ENCODE data around the gene L3MBTL4. TPM values are rescaled to one million over a fixed set of nuclear protein-coding genes. Genes with fewer than 3 reads are reported as not detected.

L3MBTL4 gene
- total RNA-seq, 1 donor from 2014 or later: 0.34 TPM

DNA sequence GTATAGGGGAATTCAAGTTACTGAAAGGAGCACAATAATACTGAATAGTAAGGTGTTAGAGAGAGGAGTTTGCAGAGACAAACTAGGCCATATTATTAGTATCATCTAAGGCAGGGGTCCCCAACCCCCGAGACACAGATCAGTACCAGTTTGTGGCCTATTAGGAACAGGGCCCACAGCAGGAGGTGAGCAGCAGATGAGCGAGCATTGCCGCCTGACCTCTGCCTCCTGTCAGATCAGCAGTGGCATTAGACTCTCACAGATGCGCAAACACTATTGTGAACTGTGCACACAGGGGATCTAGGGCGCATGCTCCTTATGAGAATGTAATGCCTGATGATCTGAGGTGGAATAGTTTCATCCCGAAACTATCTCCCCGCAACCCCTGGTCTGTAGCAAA is 477.6 kb downstream of the L3MBTL4 start:
- Histone ChIP-seq H4K20me1 (ENCODE audit: low read depth) (no peaks in the 10 kb centered on the region), H3K36me3 (no peaks in the 10 kb centered on the region), H3K27ac (no peak overlapping the region), H3F3A (ENCODE audit: low read depth) (peaks cover 4% of the 10 kb centered on the region), H3K9ac (no peak overlapping the region), H3K79me2 (ENCODE audit: low read depth) (no peaks in the 10 kb centered on the region), H3K4me3 (no peak overlapping the region), H3K4me2 (peak overlapping the region; percentile 27), H3K9me3 (ENCODE audit: low read depth) (no peaks in the 10 kb centered on the region), H3K4me1 (peaks cover 20% of the 10 kb centered on the region), H3K27me3 (no peaks in the 10 kb centered on the region), H2AFZ (replicated peaks) (no peak overlapping the region)
- DNase-seq (ENCODE audit: low spot score): no peak
- H3K36me3 Mint-ChIP-seq: peaks cover 5% of the 10 kb centered on the region
- H3K4me3 Mint-ChIP-seq: no peak overlapping the region
- peak overlapping the region; percentile 31 for H3K27ac Mint-ChIP-seq
- H3K4me1 Mint-ChIP-seq: peaks cover 32% of the 10 kb centered on the region
- H3K27me3 Mint-ChIP-seq (ENCODE audit: insufficient read depth, low read depth): peaks cover 2% of the 10 kb centered on the region
- no peak for TF ChIP-seq EZH2phosphoT487 (IDR thresholded peaks at IDR 0.05)
- TF ChIP-seq, protein P1, sequence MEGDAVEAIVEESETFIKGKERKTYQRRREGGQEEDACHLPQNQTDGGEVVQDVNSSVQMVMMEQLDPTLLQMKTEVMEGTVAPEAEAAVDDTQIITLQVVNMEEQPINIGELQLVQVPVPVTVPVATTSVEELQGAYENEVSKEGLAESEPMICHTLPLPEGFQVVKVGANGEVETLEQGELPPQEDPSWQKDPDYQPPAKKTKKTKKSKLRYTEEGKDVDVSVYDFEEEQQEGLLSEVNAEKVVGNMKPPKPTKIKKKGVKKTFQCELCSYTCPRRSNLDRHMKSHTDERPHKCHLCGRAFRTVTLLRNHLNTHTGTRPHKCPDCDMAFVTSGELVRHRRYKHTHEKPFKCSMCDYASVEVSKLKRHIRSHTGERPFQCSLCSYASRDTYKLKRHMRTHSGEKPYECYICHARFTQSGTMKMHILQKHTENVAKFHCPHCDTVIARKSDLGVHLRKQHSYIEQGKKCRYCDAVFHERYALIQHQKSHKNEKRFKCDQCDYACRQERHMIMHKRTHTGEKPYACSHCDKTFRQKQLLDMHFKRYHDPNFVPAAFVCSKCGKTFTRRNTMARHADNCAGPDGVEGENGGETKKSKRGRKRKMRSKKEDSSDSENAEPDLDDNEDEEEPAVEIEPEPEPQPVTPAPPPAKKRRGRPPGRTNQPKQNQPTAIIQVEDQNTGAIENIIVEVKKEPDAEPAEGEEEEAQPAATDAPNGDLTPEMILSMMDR (IDR thresholded peaks at IDR 0.05): no peak
- TF ChIP-seq EZH2 (IDR thresholded peaks at IDR 0.05): no peak
- no peaks in the 10 kb centered on the region for H3K9me3 Mint-ChIP-seq

DNA sequence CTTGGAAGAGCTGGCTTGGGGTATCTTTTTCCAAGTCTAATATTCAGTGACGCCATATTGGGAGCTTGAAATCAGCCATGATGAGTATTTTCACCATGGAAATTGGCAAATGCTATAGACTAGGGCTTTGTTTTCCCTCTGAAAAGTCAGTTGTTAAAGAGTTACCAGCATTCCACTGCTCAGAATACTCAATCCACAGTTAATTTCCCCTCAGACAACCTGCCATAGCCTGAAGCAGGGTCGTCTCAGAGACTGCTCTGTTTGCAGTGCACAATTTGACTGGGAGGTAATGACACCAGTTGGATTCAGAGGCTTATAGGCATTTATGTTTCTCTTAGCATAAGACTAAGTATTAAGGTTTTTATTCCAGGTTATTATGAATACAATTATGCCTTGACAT is 483.9 kb downstream of the L3MBTL4 start:
- no peaks in the 10 kb centered on the region for H3K36me3 ChIP-seq
- no peak for DNase-seq (ENCODE audit: low spot score)
- no peak overlapping the region for H3K4me2 ChIP-seq
- TF ChIP-seq, protein P1 (IDR thresholded peaks at IDR 0.05): no peak
- TF ChIP-seq EZH2phosphoT487 (IDR thresholded peaks at IDR 0.05): no peak
- TF ChIP-seq EZH2 (IDR thresholded peaks at IDR 0.05): no peak
- H3K27ac Mint-ChIP-seq: no peak overlapping the region
- peaks cover 9% of the 10 kb centered on the region for H3K9me3 Mint-ChIP-seq
- no peak overlapping the region for H3K4me3 ChIP-seq
- H3K9me3 ChIP-seq (ENCODE audit: low read depth): peaks cover 6% of the 10 kb centered on the region
- H3F3A ChIP-seq (ENCODE audit: low read depth): no peaks in the 10 kb centered on the region
- H2AFZ ChIP-seq (replicated peaks): no peak overlapping the region
- no peaks in the 10 kb centered on the region for H4K20me1 ChIP-seq (ENCODE audit: low read depth)
- no peak overlapping the region for H3K27ac ChIP-seq
- no peaks in the 10 kb centered on the region for H3K27me3 ChIP-seq
- no peaks in the 10 kb centered on the region for H3K27me3 Mint-ChIP-seq (ENCODE audit: insufficient read depth, low read depth)
- H3K4me1 ChIP-seq: no peaks in the 10 kb centered on the region
- peaks cover 5% of the 10 kb centered on the region for H3K36me3 Mint-ChIP-seq
- no peak overlapping the region for H3K9ac ChIP-seq
- H3K79me2 ChIP-seq (ENCODE audit: low read depth): no peaks in the 10 kb centered on the region
- no peaks in the 10 kb centered on the region for H3K4me1 Mint-ChIP-seq
- H3K4me3 Mint-ChIP-seq: no peak overlapping the region

DNA sequence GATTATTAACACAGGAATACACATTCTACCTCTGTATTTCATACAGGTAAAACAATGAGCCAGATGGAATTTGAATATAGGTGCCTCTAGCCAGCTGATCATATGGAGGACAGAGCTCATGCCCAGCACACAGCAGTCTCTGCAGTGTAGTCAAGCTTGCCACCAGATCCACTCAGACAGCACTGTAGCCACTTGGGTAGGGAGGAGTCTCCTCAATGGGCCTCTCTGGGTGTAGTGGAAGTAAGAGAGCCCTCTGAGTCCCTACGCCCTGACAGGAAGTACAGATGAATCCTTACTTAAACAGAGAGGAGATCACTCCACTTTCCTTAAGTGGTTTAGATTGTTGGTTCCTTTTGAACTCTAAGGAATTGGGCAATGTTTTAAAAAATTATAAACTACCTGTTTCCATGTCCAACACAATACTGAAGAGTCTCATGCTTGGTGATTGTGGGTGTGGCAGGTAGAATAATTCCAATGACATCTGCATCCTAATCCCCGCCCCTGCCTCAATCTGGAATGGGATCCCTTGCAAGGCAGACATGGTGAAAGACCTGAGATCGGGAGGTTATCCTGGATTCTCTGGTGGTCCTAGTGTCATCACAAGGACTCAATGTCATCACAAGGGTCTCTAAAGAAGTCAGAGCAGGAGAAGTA is 496.4 kb downstream of the L3MBTL4 start:
- no peaks in the 10 kb centered on the region for H3K36me3 ChIP-seq
- H3K27ac ChIP-seq: no peak overlapping the region
- H3K4me2 ChIP-seq: no peak overlapping the region
- H3K4me3 ChIP-seq: no peak overlapping the region
- H4K20me1 ChIP-seq (ENCODE audit: low read depth): no peaks in the 10 kb centered on the region
- no peak overlapping the region for H2AFZ ChIP-seq (replicated peaks)
- H3K9me3 ChIP-seq (ENCODE audit: low read depth): no peaks in the 10 kb centered on the region
- no peak overlapping the region for H3K4me3 Mint-ChIP-seq
- H3K27ac Mint-ChIP-seq: no peak overlapping the region
- no peaks in the 10 kb centered on the region for H3K9me3 Mint-ChIP-seq
- H3K9ac ChIP-seq: no peak overlapping the region
- DNase-seq (ENCODE audit: low spot score): no peak
- no peaks in the 10 kb centered on the region for H3F3A ChIP-seq (ENCODE audit: low read depth)
- H3K27me3 ChIP-seq: no peaks in the 10 kb centered on the region
- peaks cover 19% of the 10 kb centered on the region for H3K36me3 Mint-ChIP-seq
- no peak for TF ChIP-seq EZH2 (IDR thresholded peaks at IDR 0.05)
- TF ChIP-seq EZH2phosphoT487 (IDR thresholded peaks at IDR 0.05): no peak
- TF ChIP-seq, protein P1 (IDR thresholded peaks at IDR 0.05): no peak
- no peaks in the 10 kb centered on the region for H3K79me2 ChIP-seq (ENCODE audit: low read depth)
- peaks cover 3% of the 10 kb centered on the region for H3K27me3 Mint-ChIP-seq (ENCODE audit: insufficient read depth, low read depth)
- no peaks in the 10 kb centered on the region for H3K4me1 ChIP-seq
- no peaks in the 10 kb centered on the region for H3K4me1 Mint-ChIP-seq

All from neural progenitor cell (in vitro differentiated cells).